ENCODE results near the gene INPP5J. TPM values are rescaled to one million over a fixed set of nuclear protein-coding genes. Genes with fewer than 3 reads are reported as not detected.
"Not testable (repeated sequence)": the region's sequence is repeated elsewhere in the genome, so short reads cannot be mapped to it uniquely, and the experiment has no call there.

INPP5J gene
- total RNA-seq, 2 donors from 2014 or later = 3.5 to 5.4 TPM

DNA sequence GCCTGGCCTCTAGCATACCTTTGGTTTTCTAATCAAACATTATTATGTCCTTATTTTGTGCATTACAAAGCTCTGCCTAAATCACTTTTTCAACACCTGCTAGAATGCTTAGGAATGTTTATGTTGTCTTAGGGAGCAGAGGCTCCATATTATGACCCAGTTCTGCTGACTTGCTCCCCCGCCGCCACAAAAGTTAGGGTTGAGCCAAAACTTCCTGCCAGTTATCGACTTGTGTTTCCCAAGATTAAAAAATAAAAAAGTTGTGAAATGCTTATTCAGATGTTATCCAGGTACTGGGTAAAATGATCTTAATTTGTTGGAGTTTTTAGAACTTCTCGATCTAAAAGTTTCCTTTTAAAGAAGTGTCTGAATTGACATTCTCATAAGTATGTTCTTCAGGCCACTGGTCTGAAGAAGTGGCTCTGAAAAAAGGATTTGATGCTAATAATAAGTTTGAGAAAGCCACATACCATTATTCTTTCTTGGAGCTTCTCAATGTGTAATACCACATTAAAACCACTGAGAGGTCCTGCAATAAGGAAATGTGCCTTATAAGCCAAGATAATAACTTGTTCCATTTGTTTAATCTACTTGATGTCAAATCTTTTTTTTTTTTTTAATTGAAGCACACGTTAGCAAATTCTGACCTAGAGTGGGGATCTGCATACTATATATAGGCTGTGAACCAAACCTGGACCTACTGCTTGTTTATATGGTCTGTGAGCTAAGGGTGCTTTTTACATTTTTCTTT, 39.4 kb downstream of the INPP5J start:
- Mint-ChIP-seq H3K36me3 (ENCODE audit: low read depth) (peaks cover 23% of the 10 kb centered on the region), H3K9me3 (no peaks in the 10 kb centered on the region), H3K4me3 (no peak overlapping the region), H3K27me3 (ENCODE audit: insufficient read depth) (peaks cover 27% of the 10 kb centered on the region), H3K27ac (no peak overlapping the region), H3K4me1 (peaks cover 6% of the 10 kb centered on the region)
- no peak overlapping the region for H3K4me3 ChIP-seq (ENCODE audit: low read length)
- H3K4me1 ChIP-seq (ENCODE audit: control insufficient read depth, insufficient read depth, low read length) = no peaks in the 10 kb centered on the region
- no peaks in the 10 kb centered on the region for H3K9me3 ChIP-seq (ENCODE audit: control insufficient read depth, low read length)
- H3K9ac ChIP-seq (ENCODE audit: extremely low read depth, low read length, poor library complexity, severe bottlenecking) = no peak overlapping the region
- WGBS, 2 experiments (ENCODE audit: insufficient coverage in 1 of 2, insufficient read length in 1 of 2) = 91 to 92% methylated on average over 4 of the region's 5 CpGs
- no peak overlapping the region for H3K27ac ChIP-seq (ENCODE audit: low read depth, low read length)
- H3K27me3 ChIP-seq (ENCODE audit: control insufficient read depth, insufficient read depth, low read length, poor library complexity, severe bottlenecking) = peaks cover 25% of the 10 kb centered on the region
- no peak for DNase-seq
- peaks cover 10% of the 10 kb centered on the region for H3K36me3 ChIP-seq (ENCODE audit: control insufficient read depth, insufficient read depth, low read length)
- TF ChIP-seq CTCF (conservative IDR thresholded peaks at IDR 0.05) = peak; percentile 38

- no peak for TF ChIP-seq CTCF (conservative IDR thresholded peaks at IDR 0.05)
- Histone ChIP-seq H3K9me3 (ENCODE audit: control insufficient read depth, low read length) (no peaks in the 10 kb centered on the region), H3K9ac (ENCODE audit: extremely low read depth, low read length, poor library complexity, severe bottlenecking) (no peak overlapping the region), H3K4me1 (ENCODE audit: control insufficient read depth, insufficient read depth, low read length) (no peaks in the 10 kb centered on the region), H3K4me3 (ENCODE audit: low read length) (no peak overlapping the region), H3K27me3 (ENCODE audit: control insufficient read depth, insufficient read depth, low read length, poor library complexity, severe bottlenecking) (no peaks in the 10 kb centered on the region), H3K36me3 (ENCODE audit: control insufficient read depth, insufficient read depth, low read length) (peaks cover 15% of the 10 kb centered on the region), H3K27ac (ENCODE audit: low read depth, low read length) (no peak overlapping the region)
- Mint-ChIP-seq H3K9me3 (no peaks in the 10 kb centered on the region), H3K27me3 (ENCODE audit: insufficient read depth) (no peaks in the 10 kb centered on the region), H3K36me3 (ENCODE audit: low read depth) (peaks cover 21% of the 10 kb centered on the region), H3K4me3 (no peak overlapping the region), H3K4me1 (no peaks in the 10 kb centered on the region), H3K27ac (no peak overlapping the region)
- no peak for DNase-seq
- WGBS, 2 experiments (ENCODE audit: insufficient coverage in 1 of 2, insufficient read length in 1 of 2) = 100% methylated on average over 4 of the region's 4 CpGs; no CpG with 5 or more reads in 1 of the 2 experiments
These were observed 48.2 kb downstream of the INPP5J start for GRCh38 chr22:31170971-31171370.

DNA sequence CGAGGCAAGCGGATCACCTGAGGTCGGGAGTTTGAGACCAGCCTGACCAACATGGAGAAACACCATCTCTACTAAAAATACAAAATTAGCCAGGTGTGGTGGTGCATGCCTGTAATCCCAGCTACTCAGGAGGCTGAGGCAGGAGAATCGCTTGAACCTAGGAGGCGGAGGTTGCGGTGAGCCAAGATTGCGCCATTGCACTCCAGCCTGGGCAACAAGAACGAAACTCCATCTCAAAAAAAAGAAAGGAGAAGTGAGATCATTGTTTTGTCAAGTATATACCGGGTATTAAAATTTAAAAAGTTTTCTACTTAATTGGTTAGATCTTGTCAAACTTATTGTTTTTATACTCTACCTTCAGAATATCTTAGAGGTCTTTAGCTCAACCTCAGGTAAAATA, 49.0 kb downstream of the INPP5J start:
- not testable (repeated sequence) for H3K4me1 Mint-ChIP-seq

More for the DNA sequence above, 49.0 kb downstream of the INPP5J start:
- peaks cover 11% of the 10 kb centered on the region for H3K36me3 ChIP-seq (ENCODE audit: control insufficient read depth, insufficient read depth, low read length)
- not testable (repeated sequence) for H3K27me3 Mint-ChIP-seq (ENCODE audit: insufficient read depth); H3K9ac ChIP-seq (ENCODE audit: extremely low read depth, low read length, poor library complexity, severe bottlenecking); H3K9me3 ChIP-seq (ENCODE audit: control insufficient read depth, low read length); H3K9me3 Mint-ChIP-seq; H3K27ac ChIP-seq (ENCODE audit: low read depth, low read length); H3K4me3 ChIP-seq (ENCODE audit: low read length); H3K27ac Mint-ChIP-seq; H3K4me3 Mint-ChIP-seq; H3K4me1 ChIP-seq (ENCODE audit: control insufficient read depth, insufficient read depth, low read length); DNase-seq; H3K27me3 ChIP-seq (ENCODE audit: control insufficient read depth, insufficient read depth, low read length, poor library complexity, severe bottlenecking)
- H3K36me3 Mint-ChIP-seq (ENCODE audit: low read depth) = peaks cover 19% of the 10 kb centered on the region
- 95 to 96% methylated on average over 4 to 7 of the region's 9 CpGs for WGBS, 2 experiments (ENCODE audit: insufficient coverage in 1 of 2, insufficient read length in 1 of 2)

All from endodermal cell (in vitro differentiated cells).